ENCODE measurements around the gene ZNF362. TPM values are rescaled to one million over a fixed set of nuclear protein-coding genes. Genes with fewer than 3 reads are reported as not detected.
A peak's percentile ranks its signal among the peaks of the same experiment; 100 is the strongest.

The ZNF362 gene
- polyA plus RNA-seq, 1 experiment: 9.0 TPM

GRCh38 chr1:33329600-33330305 lies 73.5 kb downstream of the ZNF362 start:
- ChIA-PET POLR2A (interaction anchor here (0.6 to 1.1 kb wide), 2 partner anchors 13 to 161 kb away, joined by 3 to 4 read pairs; no protein-coding TSS in a partner anchor), CTCF (interaction anchor here (1.4 to 2.0 kb wide), 2 partner anchors 34 to 141 kb away, joined by 7 to 10 read pairs; no protein-coding TSS in a partner anchor)
- no peak for TF ChIP-seq CTCF (IDR thresholded peaks at IDR 0.05; ENCODE audit: low read depth, low read length)
- no peaks in the 10 kb centered on the region for H3K9me3 ChIP-seq (ENCODE audit: control insufficient read depth, insufficient read depth, low read length)
- no peaks in the 10 kb centered on the region for H3K27me3 ChIP-seq (ENCODE audit: control insufficient read depth, insufficient read depth, low read length)
- H3K4me3 ChIP-seq (ENCODE audit: low read depth, low read length): no peak overlapping the region
- no peak for DNase-seq (ENCODE audit: low read depth, low spot score)
- peak overlapping the region; percentile 31 for H3K27ac ChIP-seq (ENCODE audit: low read depth, low read length)

- ChIA-PET CTCF (interaction anchor here (1.4 to 2.0 kb wide), 2 partner anchors 35 to 141 kb away, joined by 7 to 10 read pairs; no protein-coding TSS in a partner anchor), POLR2A (interaction anchor here (1.1 kb wide), 1 partner anchor 12 kb away, joined by 4 read pairs; no protein-coding TSS in a partner anchor)
- no peak overlapping the region for H3K4me3 ChIP-seq (ENCODE audit: low read depth, low read length)
- no peaks in the 10 kb centered on the region for H3K27me3 ChIP-seq (ENCODE audit: control insufficient read depth, insufficient read depth, low read length)
- no peaks in the 10 kb centered on the region for H3K9me3 ChIP-seq (ENCODE audit: control insufficient read depth, insufficient read depth, low read length)
- peak overlapping the region; percentile 3 for H3K27ac ChIP-seq (ENCODE audit: low read depth, low read length)
- DNase-seq (ENCODE audit: low read depth, low spot score): no peak
- no peak for TF ChIP-seq CTCF (IDR thresholded peaks at IDR 0.05; ENCODE audit: low read depth, low read length)
Observed at GRCh38 chr1:33330361-33330890, 74.1 kb downstream of the ZNF362 start.

GRCh38 chr1:33330906-33331305 lies 74.6 kb downstream of the ZNF362 start:
- Histone ChIP-seq H3K4me3 (ENCODE audit: low read depth, low read length) (no peak overlapping the region), H3K27me3 (ENCODE audit: control insufficient read depth, insufficient read depth, low read length) (no peaks in the 10 kb centered on the region), H3K27ac (ENCODE audit: low read depth, low read length) (peak overlapping the region; percentile 21), H3K9me3 (ENCODE audit: control insufficient read depth, insufficient read depth, low read length) (no peaks in the 10 kb centered on the region)
- ChIA-PET POLR2A (interaction anchor here (0.6 to 1.1 kb wide), 2 partner anchors 11 to 178 kb away, joined by 4 to 8 read pairs; no protein-coding TSS in a partner anchor), CTCF (interaction anchor here (1.4 to 2.0 kb wide), 2 partner anchors 35 to 140 kb away, joined by 7 to 10 read pairs; no protein-coding TSS in a partner anchor)
- TF ChIP-seq CTCF (IDR thresholded peaks at IDR 0.05; ENCODE audit: low read depth, low read length): no peak
- no peak for DNase-seq (ENCODE audit: low read depth, low spot score)

- Histone ChIP-seq H3K9me3 (ENCODE audit: control insufficient read depth, insufficient read depth, low read length) (no peaks in the 10 kb centered on the region), H3K27me3 (ENCODE audit: control insufficient read depth, insufficient read depth, low read length) (no peaks in the 10 kb centered on the region), H3K27ac (ENCODE audit: low read depth, low read length) (peak overlapping the region; percentile 11), H3K4me3 (ENCODE audit: low read depth, low read length) (no peak overlapping the region)
- CTCF ChIA-PET: interaction anchor here (1.4 to 2.0 kb wide), 2 partner anchors 36 to 139 kb away, joined by 7 to 10 read pairs; no protein-coding TSS in a partner anchor
- DNase-seq (ENCODE audit: low read depth, low spot score): no peak
- TF ChIP-seq CTCF (IDR thresholded peaks at IDR 0.05; ENCODE audit: low read depth, low read length): no peak
- POLR2A ChIA-PET: interaction anchor here (0.6 kb wide), 1 partner anchor 179 kb away, joined by 8 read pairs; no protein-coding TSS in a partner anchor
Observed at GRCh38 chr1:33331444-33332356, 75.4 kb downstream of the ZNF362 start.
